Inferior parietal cortex (tissue), 1 donor: ENCODE results near the gene KHSRP.
"Not testable (repeated sequence)": the region's sequence is repeated elsewhere in the genome, so short reads cannot be mapped to it uniquely, and the experiment has no call there.

ENCODE experiments used
- DNase-seq: peaks from one replicate; pipeline ENCODE4 v3.0.0-alpha.2; 2016; ENCODE audit errors: extremely low spot score

Gene KHSRP

GRCh38 chr19:6451583-6452222 is 27.1 kb upstream of the KHSRP start:
- DNase-seq: no peak

- no peak for DNase-seq
Observed at GRCh38 chr19:6450166-6450565, 25.6 kb upstream of the KHSRP start.

GRCh38 chr19:6448045-6448444 is 23.4 kb upstream of the KHSRP start:
- no peak for DNase-seq

GRCh38 chr19:6446452-6446851 is 21.8 kb upstream of the KHSRP start:
- DNase-seq: no peak

- DNase-seq: no peak
Observed at GRCh38 chr19:6443986-6444385, 19.4 kb upstream of the KHSRP start.

- no peak for DNase-seq
Observed at GRCh38 chr19:6442087-6442688, 17.6 kb upstream of the KHSRP start.

- DNase-seq: no peak
Observed at GRCh38 chr19:6440905-6441304, 16.3 kb upstream of the KHSRP start.

- DNase-seq: no peak
Observed at GRCh38 chr19:6439743-6440142, 15.1 kb upstream of the KHSRP start.

GRCh38 chr19:6433663-6434062 is 9.1 kb upstream of the KHSRP start, which contains the start of gene SLC25A41:
TSS of gene SLC25A41 (minus strand) at chr19:6433763. CDS start at chr19:6433693, 70 bp downstream.
- no peak for DNase-seq

- DNase-seq: no peak
Observed at GRCh38 chr19:6433165-6433564, 8.6 kb upstream of the KHSRP start.

- no peak for DNase-seq
Observed at GRCh38 chr19:6431891-6432290, 7.3 kb upstream of the KHSRP start.

- DNase-seq: no peak
Observed at GRCh38 chr19:6429419-6430221, 5.0 kb upstream of the KHSRP start.

GRCh38 chr19:6428692-6429418 is 4.2 kb upstream of the KHSRP start:
- DNase-seq: not testable (repeated sequence)

- no peak for DNase-seq
Observed at GRCh38 chr19:6427131-6427530, 2.5 kb upstream of the KHSRP start.

GRCh38 chr19:6425732-6426620 is 1.4 kb upstream of the KHSRP start:
- no peak for DNase-seq

GRCh38 chr19:6424939-6425731 is 524 bp upstream of the KHSRP start:
- DNase-seq: peak; percentile 100

GRCh38 chr19:6423499-6424194 is 964 bp downstream of the KHSRP start:
- DNase-seq: no peak

GRCh38 chr19:6421075-6422014 is 3.3 kb downstream of the KHSRP start:
- no peak for DNase-seq

GRCh38 chr19:6418562-6418932 is 6.1 kb downstream of the KHSRP start:
- no peak for DNase-seq
